ENCODE results near the gene PGAM5.

GRCh38 chr12:132723764-132724140 lies 13.1 kb downstream of the PGAM5 start:
- TF ChIP-seq GATA2 (IDR thresholded peaks at IDR 0.05; ENCODE audit: low read depth, low read length) (no peak), GATA3 (IDR thresholded peaks at IDR 0.05; ENCODE audit: low read depth, low read length) (no peak)

Measured in SH-SY5Y (cell line).